ENCODE results near the gene RPLP1.

The RPLP1 gene

DNA sequence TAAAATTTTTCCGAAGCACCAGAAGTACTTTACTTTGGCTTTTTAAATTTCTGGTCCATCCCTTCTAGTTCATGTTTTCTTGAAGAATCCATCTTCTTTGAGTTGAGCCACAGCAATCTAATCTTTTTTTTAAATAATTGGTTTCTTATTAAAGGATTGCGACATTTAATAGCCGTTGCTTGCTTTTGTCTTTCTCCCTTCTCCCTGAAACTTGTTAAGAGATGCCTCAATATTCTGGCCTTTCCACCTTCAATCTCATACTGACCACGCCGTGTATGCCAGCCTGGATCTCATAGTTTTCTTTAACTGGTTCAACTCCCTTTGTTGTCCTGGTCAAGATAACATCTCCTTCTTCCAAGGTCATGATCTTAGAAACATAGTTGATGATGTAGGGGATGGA, 18.4 kb upstream of the RPLP1 start:
- Histone ChIP-seq H3K79me2 (no peaks in the 10 kb centered on the region), H3K36me3 (ENCODE audit: control insufficient read depth, insufficient read depth, low read length) (no peaks in the 10 kb centered on the region), H3K27me3 (ENCODE audit: control insufficient read depth, insufficient read depth, low read length) (no peaks in the 10 kb centered on the region), H3K9ac (no peak overlapping the region), H3K4me1 (no peaks in the 10 kb centered on the region), H3K9me3 (ENCODE audit: control insufficient read depth, low read length) (no peaks in the 10 kb centered on the region), H3K27ac (no peak overlapping the region), H3K4me3 (ENCODE audit: low read depth, low read length) (no peak overlapping the region), H3K4me2 (ENCODE audit: low read length) (no peak overlapping the region), H2AFZ (no peak overlapping the region)
- TF ChIP-seq, protein P1, sequence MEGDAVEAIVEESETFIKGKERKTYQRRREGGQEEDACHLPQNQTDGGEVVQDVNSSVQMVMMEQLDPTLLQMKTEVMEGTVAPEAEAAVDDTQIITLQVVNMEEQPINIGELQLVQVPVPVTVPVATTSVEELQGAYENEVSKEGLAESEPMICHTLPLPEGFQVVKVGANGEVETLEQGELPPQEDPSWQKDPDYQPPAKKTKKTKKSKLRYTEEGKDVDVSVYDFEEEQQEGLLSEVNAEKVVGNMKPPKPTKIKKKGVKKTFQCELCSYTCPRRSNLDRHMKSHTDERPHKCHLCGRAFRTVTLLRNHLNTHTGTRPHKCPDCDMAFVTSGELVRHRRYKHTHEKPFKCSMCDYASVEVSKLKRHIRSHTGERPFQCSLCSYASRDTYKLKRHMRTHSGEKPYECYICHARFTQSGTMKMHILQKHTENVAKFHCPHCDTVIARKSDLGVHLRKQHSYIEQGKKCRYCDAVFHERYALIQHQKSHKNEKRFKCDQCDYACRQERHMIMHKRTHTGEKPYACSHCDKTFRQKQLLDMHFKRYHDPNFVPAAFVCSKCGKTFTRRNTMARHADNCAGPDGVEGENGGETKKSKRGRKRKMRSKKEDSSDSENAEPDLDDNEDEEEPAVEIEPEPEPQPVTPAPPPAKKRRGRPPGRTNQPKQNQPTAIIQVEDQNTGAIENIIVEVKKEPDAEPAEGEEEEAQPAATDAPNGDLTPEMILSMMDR (IDR thresholded peaks at IDR 0.05), result no peak

DNA sequence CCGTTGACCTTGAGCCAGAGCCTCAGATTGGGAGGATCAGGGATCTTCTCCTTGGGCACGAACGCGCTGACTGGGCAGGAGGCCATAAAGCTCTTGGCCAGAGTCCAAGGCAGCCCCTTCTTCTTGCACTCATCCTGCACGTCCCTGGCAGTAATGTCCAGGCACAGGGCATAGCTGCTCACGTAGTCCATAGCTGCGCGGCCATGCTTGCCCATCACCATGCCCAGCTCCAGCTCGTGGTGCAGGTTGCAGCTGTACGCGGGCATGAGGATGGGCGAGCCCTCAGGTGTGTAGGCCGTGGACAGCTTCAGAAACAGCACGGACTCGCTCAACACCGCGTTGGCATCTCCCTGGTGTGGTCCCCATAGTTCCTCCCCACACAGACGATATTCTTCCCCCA, 17.9 kb upstream of the RPLP1 start:
- Histone ChIP-seq H3K27ac (no peak overlapping the region), H2AFZ (no peak overlapping the region), H3K4me2 (ENCODE audit: low read length) (no peak overlapping the region), H3K36me3 (ENCODE audit: control insufficient read depth, insufficient read depth, low read length) (no peaks in the 10 kb centered on the region), H3K4me3 (ENCODE audit: low read depth, low read length) (no peak overlapping the region), H3K27me3 (ENCODE audit: control insufficient read depth, insufficient read depth, low read length) (no peaks in the 10 kb centered on the region), H3K79me2 (no peaks in the 10 kb centered on the region), H3K9ac (no peak overlapping the region), H3K9me3 (ENCODE audit: control insufficient read depth, low read length) (no peaks in the 10 kb centered on the region), H3K4me1 (no peaks in the 10 kb centered on the region)
- TF ChIP-seq, protein P1 (IDR thresholded peaks at IDR 0.05), result no peak

DNA sequence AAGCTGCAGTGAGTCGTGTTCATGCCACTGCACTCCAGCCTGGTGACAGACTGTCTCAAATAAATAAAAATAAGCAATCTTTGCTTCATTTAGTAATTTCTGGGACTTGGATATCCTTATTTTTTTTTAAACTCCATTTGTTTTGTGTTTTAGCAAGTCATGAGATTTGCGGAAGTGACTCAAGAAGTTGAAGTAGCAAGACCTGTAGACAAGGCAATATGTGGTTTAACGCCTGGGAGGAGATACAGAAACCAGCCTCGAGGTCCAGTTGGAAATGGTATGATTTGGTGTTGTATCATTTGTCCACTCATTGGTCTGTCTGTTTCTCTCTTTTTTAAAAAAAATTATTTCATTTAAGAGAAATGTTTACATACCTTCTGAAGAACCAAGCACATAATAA, 16.6 kb upstream of the RPLP1 start:
- no peak overlapping the region for H3K27ac ChIP-seq
- no peak overlapping the region for H3K9ac ChIP-seq
- TF ChIP-seq, protein P1 (IDR thresholded peaks at IDR 0.05), result no peak

DNA sequence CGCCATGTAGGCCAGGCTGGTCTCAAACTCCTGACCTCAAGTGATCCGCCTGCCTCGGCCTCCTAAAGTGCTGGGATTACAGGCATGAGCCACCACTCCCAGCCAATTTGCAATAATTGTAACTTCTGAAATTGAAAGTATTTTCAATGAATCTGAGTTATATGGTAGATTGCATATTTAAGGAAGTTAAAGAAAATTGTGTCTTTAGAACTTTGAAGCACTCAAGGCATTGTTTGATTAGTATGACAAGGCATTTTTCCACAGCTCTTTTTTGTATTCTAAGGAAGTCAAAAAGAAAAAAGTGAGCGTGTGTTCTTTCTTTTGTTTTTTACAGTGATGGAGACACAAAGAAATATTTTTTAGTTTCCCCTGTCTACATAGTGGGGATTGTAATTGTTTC, 15.7 kb upstream of the RPLP1 start:
- Histone ChIP-seq H3K4me2 (ENCODE audit: low read length) (no peak overlapping the region), H3K27me3 (ENCODE audit: control insufficient read depth, insufficient read depth, low read length) (no peaks in the 10 kb centered on the region), H2AFZ (no peak overlapping the region), H3K4me3 (ENCODE audit: low read depth, low read length) (no peak overlapping the region), H3K9ac (no peak overlapping the region), H3K36me3 (ENCODE audit: control insufficient read depth, insufficient read depth, low read length) (no peaks in the 10 kb centered on the region), H3K4me1 (no peaks in the 10 kb centered on the region), H3K27ac (no peak overlapping the region), H3K9me3 (ENCODE audit: control insufficient read depth, low read length) (no peaks in the 10 kb centered on the region), H3K79me2 (no peaks in the 10 kb centered on the region)
- TF ChIP-seq, protein P1 (IDR thresholded peaks at IDR 0.05), result no peak

More for the DNA sequence above, 16.6 kb upstream of the RPLP1 start:
- Histone ChIP-seq H3K36me3 (ENCODE audit: control insufficient read depth, insufficient read depth, low read length) (no peaks in the 10 kb centered on the region), H3K4me3 (ENCODE audit: low read depth, low read length) (no peak overlapping the region), H3K79me2 (no peaks in the 10 kb centered on the region), H3K4me2 (ENCODE audit: low read length) (no peak overlapping the region), H3K27me3 (ENCODE audit: control insufficient read depth, insufficient read depth, low read length) (no peaks in the 10 kb centered on the region), H3K4me1 (no peaks in the 10 kb centered on the region), H2AFZ (no peak overlapping the region), H3K9me3 (ENCODE audit: control insufficient read depth, low read length) (no peaks in the 10 kb centered on the region)

DNA sequence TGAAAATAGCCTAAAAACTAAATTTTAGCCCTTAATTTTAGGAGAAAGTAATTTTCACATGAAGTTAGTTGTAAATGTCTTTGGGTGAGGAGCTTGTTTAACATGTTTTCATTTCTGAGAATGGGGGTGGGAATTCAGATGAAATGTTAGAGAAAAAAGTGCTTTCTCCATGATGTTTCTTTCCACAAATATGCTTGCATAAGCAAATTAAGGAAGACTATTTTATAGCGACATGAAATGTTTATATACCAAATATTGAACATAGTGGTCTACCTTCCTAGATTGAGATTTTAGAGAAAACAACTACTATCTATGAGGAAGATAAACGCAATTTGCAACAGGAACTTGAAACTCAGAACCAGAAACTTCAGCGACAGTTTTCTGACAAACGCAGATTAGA, 13.0 kb upstream of the RPLP1 start:
- Histone ChIP-seq H3K4me3 (ENCODE audit: low read depth, low read length) (no peak overlapping the region), H3K36me3 (ENCODE audit: control insufficient read depth, insufficient read depth, low read length) (no peaks in the 10 kb centered on the region)

More for the DNA sequence above, 13.0 kb upstream of the RPLP1 start:
- Histone ChIP-seq H3K4me1 (no peaks in the 10 kb centered on the region), H3K79me2 (no peaks in the 10 kb centered on the region), H3K9ac (no peak overlapping the region), H3K9me3 (ENCODE audit: control insufficient read depth, low read length) (no peaks in the 10 kb centered on the region), H3K27me3 (ENCODE audit: control insufficient read depth, insufficient read depth, low read length) (no peaks in the 10 kb centered on the region), H3K4me2 (ENCODE audit: low read length) (no peak overlapping the region), H3K27ac (no peak overlapping the region), H2AFZ (no peak overlapping the region)
- TF ChIP-seq, protein P1 (IDR thresholded peaks at IDR 0.05), result no peak
